Upper lobe of left lung (tissue), 4 donors: ENCODE measurements around the gene GABBR1.

Experiments
- EP300 ChIP-seq, 4 donors: sonication (generic); formaldehyde crosslinking; IDR thresholded peaks; one replicate each; pipeline ENCODE4 v1.5.1; 2017; ENCODE audit warnings: antibody characterized with exemption in 4 of 4, control low read depth in 2 of 4
- POLR2A ChIP-seq, 4 donors: fragments of 450-650 bp; IDR thresholded peaks; one replicate each; pipeline ENCODE4 v1.5.1; 2016 to 2017; ENCODE audit warnings: antibody characterized with exemption in 4 of 4, mild to moderate bottlenecking in 2 of 4
- TF ChIP-seq, protein P1 (sequence below), 6 experiments: fragments of 450-650 bp in 4 of 6; fragments of 200-600 bp in 2 of 6; sonication (generic) in 2 of 6; IDR thresholded peaks; one replicate each; pipeline ENCODE4 v1.5.1; 2016 to 2019; ENCODE audit warnings: antibody characterized with exemption in 6 of 6

DNA sequence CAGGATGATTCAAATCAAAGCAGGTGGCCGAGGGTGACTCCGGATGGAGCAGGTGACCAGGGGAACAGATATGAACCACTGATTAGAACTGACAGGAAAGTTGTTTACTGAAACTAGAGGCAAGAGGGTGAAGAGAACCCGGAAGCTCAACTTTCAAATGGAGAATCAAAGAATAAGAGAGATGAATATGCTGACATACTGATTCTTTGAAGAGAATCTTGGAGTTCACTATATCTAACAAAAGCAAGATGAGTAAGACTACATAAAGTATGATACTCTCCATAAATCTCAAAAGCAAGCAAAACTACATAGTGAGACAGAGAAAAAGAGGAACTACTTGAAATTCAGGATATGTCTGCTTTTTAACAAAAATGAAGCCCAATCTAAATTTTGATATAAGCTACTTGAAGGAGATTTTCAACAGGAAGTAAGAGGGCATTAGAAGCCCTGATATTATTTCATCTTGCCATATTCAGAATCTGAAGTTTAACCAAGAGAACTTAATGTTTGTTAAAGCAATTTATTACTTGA, 69.5 kb downstream of the GABBR1 start:
- TF ChIP-seq, protein P1, sequence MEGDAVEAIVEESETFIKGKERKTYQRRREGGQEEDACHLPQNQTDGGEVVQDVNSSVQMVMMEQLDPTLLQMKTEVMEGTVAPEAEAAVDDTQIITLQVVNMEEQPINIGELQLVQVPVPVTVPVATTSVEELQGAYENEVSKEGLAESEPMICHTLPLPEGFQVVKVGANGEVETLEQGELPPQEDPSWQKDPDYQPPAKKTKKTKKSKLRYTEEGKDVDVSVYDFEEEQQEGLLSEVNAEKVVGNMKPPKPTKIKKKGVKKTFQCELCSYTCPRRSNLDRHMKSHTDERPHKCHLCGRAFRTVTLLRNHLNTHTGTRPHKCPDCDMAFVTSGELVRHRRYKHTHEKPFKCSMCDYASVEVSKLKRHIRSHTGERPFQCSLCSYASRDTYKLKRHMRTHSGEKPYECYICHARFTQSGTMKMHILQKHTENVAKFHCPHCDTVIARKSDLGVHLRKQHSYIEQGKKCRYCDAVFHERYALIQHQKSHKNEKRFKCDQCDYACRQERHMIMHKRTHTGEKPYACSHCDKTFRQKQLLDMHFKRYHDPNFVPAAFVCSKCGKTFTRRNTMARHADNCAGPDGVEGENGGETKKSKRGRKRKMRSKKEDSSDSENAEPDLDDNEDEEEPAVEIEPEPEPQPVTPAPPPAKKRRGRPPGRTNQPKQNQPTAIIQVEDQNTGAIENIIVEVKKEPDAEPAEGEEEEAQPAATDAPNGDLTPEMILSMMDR (IDR thresholded peaks at IDR 0.05), result no peak
- TF ChIP-seq POLR2A (IDR thresholded peaks at IDR 0.05) (no peak), EP300 (IDR thresholded peaks at IDR 0.05) (no peak)
